Esophagus squamous epithelium (tissue), 5 donors: ENCODE data around the gene TSPAN4. TPM values are rescaled to one million over a fixed set of nuclear protein-coding genes. Genes with fewer than 3 reads are reported as not detected.

Source experiments
- DNase-seq: peaks from one replicate; lab custom pipeline; 2025; lab: John Stamatoyannopoulos, UW
- H3K27ac ChIP-seq, 4 donors: fragments of 200-600 bp; sonication (generic); one replicate each; pipeline ENCODE4 v1.5.1; 2016 to 2019; ENCODE audit warnings: mild to moderate bottlenecking in 1 of 4
- H3K27me3 ChIP-seq, 4 donors: fragments of 200-600 bp; sonication (generic); 1 replicate in 3 of 4; 2 replicates in 1 of 4; pipeline versions ENCODE4 v1.5.1 to v1.6.0; 2017 to 2021; ENCODE audit warnings: antibody characterized with exemption in 1 of 4
- H3K36me3 ChIP-seq, 3 donors: fragments of 200-600 bp; sonication (generic); one replicate each; pipeline ENCODE4 v1.5.1; 2016 to 2019
- H3K4me1 ChIP-seq, 3 donors: fragments of 200-600 bp; sonication (generic); one replicate each; pipeline ENCODE4 v1.5.1; 2017 to 2019
- H3K4me3 ChIP-seq, 4 donors: fragments of 200-600 bp; sonication (generic); 1 replicate in 3 of 4; 2 replicates in 1 of 4; pipeline ENCODE4 v1.5.1; 2016 to 2019; ENCODE audit warnings: mild to moderate bottlenecking in 2 of 4, moderate library complexity in 1 of 4
- H3K9me3 ChIP-seq, 3 donors: fragments of 200-600 bp; sonication (generic); one replicate each; pipeline ENCODE4 v1.5.1; 2016 to 2019
- POLR2A ChIP-seq, 4 donors: fragments of 450-650 bp; IDR thresholded peaks; one replicate each; pipeline ENCODE4 v1.6.1; 2017; ENCODE audit warnings: antibody characterized with exemption in 4 of 4, mild to moderate bottlenecking in 4 of 4, moderate library complexity in 3 of 4
- WGBS, 2 donors: methylation state at CpG; one replicate each; pipeline ENCODE4 v1.1.5; 2018; 5-methylcytosine and 5-hydroxymethylcytosine counted together
- intact Hi-C: fragments of 100-400 bp; cut with DNase I; formaldehyde crosslinking; loops from one replicate; pipeline ENCODE4 v1.15.0; 2022
- total RNA-seq, 4 donors: library from RNA; depleted of rRNA; stranded (reverse); fragments of >200 nt; gene quantifications; one replicate each; pipeline ENCODE4 v1.1.0, GENCODE V29; 2016
- TF ChIP-seq, protein P1 (sequence below), 6 experiments: fragments of 450-650 bp in 4 of 6; fragments of 200-600 bp in 2 of 6; sonication (generic) in 2 of 6; IDR thresholded peaks; one replicate each; pipeline ENCODE4 v1.5.1; 2016 to 2019; ENCODE audit warnings: antibody characterized with exemption in 6 of 6, mild to moderate bottlenecking in 4 of 6, moderate library complexity in 4 of 6
- donor health status: DM: yes; HTN: yes; CAD: no.

The TSPAN4 gene
- total RNA-seq, 4 donors from 2014 or later: 6.8 to 59.7 (median 19.0) TPM

- H3K27me3 ChIP-seq: no peaks in the 10 kb centered on the region
- H3K4me1 ChIP-seq: peaks cover 22 to 58% (median 30%) of the 10 kb centered on the region in 3 donors
- H3K4me3 ChIP-seq: peak overlapping the region; percentile 55 to 87 (median 68)
- TF ChIP-seq, protein P1, sequence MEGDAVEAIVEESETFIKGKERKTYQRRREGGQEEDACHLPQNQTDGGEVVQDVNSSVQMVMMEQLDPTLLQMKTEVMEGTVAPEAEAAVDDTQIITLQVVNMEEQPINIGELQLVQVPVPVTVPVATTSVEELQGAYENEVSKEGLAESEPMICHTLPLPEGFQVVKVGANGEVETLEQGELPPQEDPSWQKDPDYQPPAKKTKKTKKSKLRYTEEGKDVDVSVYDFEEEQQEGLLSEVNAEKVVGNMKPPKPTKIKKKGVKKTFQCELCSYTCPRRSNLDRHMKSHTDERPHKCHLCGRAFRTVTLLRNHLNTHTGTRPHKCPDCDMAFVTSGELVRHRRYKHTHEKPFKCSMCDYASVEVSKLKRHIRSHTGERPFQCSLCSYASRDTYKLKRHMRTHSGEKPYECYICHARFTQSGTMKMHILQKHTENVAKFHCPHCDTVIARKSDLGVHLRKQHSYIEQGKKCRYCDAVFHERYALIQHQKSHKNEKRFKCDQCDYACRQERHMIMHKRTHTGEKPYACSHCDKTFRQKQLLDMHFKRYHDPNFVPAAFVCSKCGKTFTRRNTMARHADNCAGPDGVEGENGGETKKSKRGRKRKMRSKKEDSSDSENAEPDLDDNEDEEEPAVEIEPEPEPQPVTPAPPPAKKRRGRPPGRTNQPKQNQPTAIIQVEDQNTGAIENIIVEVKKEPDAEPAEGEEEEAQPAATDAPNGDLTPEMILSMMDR (IDR thresholded peaks at IDR 0.05): no peak
- TF ChIP-seq POLR2A (IDR thresholded peaks at IDR 0.05): no peak
- no peaks in the 10 kb centered on the region for H3K9me3 ChIP-seq
- intact Hi-C loops: no loop called here
- WGBS, 2 donors: 0% methylated on average over 2 to 9 of the region's 18 CpGs
- H3K36me3 ChIP-seq: peaks cover 0 to 40% (median 11%) of the 10 kb centered on the region in 3 donors
- H3K27ac ChIP-seq: peak overlapping the region; percentile 83 to 98 (median 92)
- DNase-seq: no peak
Measured at GRCh38 chr11:804599-804964, 38.1 kb upstream of the TSPAN4 start.

- no peaks in the 10 kb centered on the region for H3K27me3 ChIP-seq
Measured at GRCh38 chr11:808427-809286, 34.0 kb upstream of the TSPAN4 start.

GRCh38 chr11:809287-810039 is 33.2 kb upstream of the TSPAN4 start, which contains the start of gene RPLP2:
Gene RPLP2 (plus strand): TSS chr11:809967. CDS start chr11:810235, 268 bp downstream.
- Histone ChIP-seq H3K9me3 (no peaks in the 10 kb centered on the region), H3K36me3 (peaks cover 18 to 33% (median 23%) of the 10 kb centered on the region in 3 donors), H3K4me3 (peak within 1 kb of the TSS; percentile 69 to 99 (median 83)), H3K4me1 (peaks cover 29 to 65% (median 37%) of the 10 kb centered on the region in 3 donors), H3K27me3 (no peaks in the 10 kb centered on the region), H3K27ac (peak within 1 kb of the TSS; percentile 98 to 99 (median 98))
- intact Hi-C loops: no loop called here
- TF ChIP-seq POLR2A (IDR thresholded peaks at IDR 0.05): peak in 3 of 4 donors; percentile 85 to 90 (median 88)
- TF ChIP-seq, protein P1 (IDR thresholded peaks at IDR 0.05): peak in 2 of 6 experiments; percentile 13 to 14
- peak; percentile 96 for DNase-seq
- WGBS, 2 donors: 0% methylated on average over 1 to 12 of the region's 81 CpGs

More at GRCh38 chr11:808427-809286, 34.0 kb upstream of the TSPAN4 start:
- intact Hi-C loops: no loop called here
- peaks cover 16 to 26% (median 23%) of the 10 kb centered on the region in 3 donors for H3K36me3 ChIP-seq
- 28 to 42% methylated on average over 22 to 25 of the region's 36 CpGs for WGBS, 2 donors
- H3K4me3 ChIP-seq: peak overlapping the region; percentile 69 to 99 (median 83)
- no peaks in the 10 kb centered on the region for H3K9me3 ChIP-seq
- DNase-seq: no peak
- TF ChIP-seq, protein P1 (IDR thresholded peaks at IDR 0.05): peak in 1 of 6 experiments; percentile 13
- TF ChIP-seq POLR2A (IDR thresholded peaks at IDR 0.05): no peak
- peaks cover 37 to 73% (median 45%) of the 10 kb centered on the region in 3 donors for H3K4me1 ChIP-seq
- peak overlapping the region; percentile 98 to 99 (median 98) for H3K27ac ChIP-seq

- DNase-seq: no peak
- Histone ChIP-seq H3K4me3 (peak overlapping the region; percentile 69 to 99 (median 83)), H3K27me3 (no peaks in the 10 kb centered on the region), H3K36me3 (peaks cover 18 to 39% (median 23%) of the 10 kb centered on the region in 3 donors), H3K4me1 (peaks cover 25 to 59% (median 31%) of the 10 kb centered on the region in 3 donors), H3K9me3 (no peaks in the 10 kb centered on the region), H3K27ac (peak overlapping the region; percentile 98 to 99 (median 98))
- 0% methylated on average over 4 of the region's 55 CpGs; no CpG with 5 or more reads in 1 of the 2 donors for WGBS, 2 donors
- intact Hi-C loops: no loop called here
- TF ChIP-seq POLR2A (IDR thresholded peaks at IDR 0.05): no peak
- TF ChIP-seq, protein P1 (IDR thresholded peaks at IDR 0.05): peak in 1 of 6 experiments; percentile 21
Measured at GRCh38 chr11:810040-810567, 32.5 kb upstream of the TSPAN4 start.
